Activated CD8-positive, alpha-beta memory T cell treated with anti-CD3 and anti-CD28 coated beads for 4 hours (primary cell): ENCODE results near the gene GALNT18.

Source experiments
- DNase-seq, 2 donors: peaks; one replicate each; pipeline ENCODE4 v3.0.0-alpha.2; 2020; ENCODE audit warnings: low read depth in 2 of 2

The GALNT18 gene

DNA sequence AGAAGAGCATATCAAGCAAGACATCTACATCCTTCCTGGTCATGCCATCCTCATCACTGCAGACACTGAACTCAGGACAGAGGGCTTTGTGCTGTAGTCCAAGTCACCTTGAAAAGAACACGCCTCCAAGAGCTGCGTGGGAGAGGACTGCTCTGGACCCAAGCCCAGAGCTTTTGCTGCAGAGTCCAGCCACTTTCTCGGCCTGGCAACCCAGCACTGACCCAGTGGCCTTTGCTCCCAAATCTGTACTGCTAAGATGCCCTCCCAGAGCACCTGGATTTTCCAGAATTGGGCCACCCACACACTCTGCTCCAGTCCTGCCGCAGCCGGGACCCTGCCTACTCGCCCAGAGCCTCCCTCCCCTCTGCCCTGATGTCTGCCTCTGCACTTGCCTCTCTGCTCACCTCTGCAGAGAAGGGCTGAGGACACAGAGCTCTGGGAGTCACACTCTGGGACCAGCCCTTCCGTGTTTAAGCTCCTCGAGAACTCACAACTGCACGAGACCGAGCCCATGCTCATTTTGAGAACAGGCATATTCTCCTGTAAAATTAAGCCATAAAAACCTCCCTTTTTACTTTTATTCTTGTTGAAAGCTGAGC lies 185.0 kb downstream of the GALNT18 start:
- no peak for DNase-seq

DNA sequence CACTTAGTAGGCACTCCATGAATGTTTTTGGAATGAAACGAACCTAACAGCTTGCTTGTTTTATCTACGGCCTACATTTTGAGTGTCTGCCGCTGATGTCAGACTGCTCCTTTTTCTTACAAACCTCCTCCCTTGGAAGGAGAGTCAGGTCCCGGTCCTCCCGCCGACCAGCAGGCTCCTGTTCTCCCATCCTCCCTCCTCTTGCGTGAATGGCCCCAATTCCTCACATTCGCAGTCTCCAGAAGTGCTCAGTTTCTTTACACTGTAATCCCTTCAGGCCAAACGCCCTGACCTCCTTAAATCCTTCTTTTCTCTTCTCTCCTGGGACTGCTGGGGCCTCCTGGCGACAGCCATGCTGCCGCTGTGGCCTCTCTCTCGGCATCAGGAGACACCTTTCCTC lies 186.2 kb downstream of the GALNT18 start:
- DNase-seq = no peak

DNA sequence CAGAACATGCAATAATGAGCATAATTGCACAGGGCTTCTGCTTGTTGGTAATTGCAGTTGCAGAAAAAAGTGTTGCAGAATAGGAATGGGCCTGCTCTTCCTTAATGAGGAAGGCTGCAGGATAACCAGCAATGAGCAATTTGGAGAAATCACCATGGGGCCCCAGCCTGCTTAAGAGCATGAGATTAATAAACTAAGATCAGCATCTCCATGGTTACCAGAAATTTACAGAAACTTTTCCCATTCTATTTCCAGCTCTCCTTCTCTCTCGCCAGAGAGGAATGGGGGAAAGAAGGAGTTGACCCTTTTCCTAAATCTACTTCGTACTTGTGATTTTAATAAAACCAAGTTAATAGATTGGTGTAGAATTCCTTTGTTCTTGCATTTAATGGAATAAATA lies 187.8 kb downstream of the GALNT18 start:
- no peak for DNase-seq

DNA sequence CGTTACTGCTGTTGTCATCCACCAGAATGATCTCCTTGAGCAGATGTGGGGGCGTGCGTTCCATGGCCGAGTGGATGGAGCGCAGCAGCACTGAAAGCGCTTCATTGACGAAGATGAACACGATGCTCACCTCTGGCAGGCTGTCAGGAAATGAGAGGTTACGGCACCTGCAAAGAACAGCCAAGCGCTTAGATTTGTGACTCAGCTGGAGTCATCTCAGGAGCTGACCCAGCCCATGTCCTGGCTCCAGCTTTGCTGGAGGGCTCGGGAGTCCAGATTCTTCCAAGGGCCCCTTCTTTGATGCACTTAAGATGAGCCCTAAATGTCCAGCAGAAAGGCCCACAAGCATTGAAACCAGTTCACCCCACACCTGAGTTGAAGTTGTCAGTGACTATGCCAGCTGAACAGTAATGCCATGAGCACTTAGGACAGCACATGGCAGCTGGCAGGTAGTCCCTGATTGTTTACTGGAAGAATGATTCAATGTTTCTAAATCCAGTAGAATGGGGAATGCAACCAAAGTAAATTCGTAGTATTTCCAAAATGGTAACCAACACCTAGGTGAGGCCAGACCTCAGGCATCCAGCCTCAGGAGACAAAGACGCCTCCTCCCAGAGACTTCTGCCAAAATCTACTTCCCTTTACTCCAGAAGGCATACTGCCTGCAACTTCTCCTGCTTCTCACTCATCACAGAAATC lies 189.0 kb downstream of the GALNT18 start:
- DNase-seq = no peak

DNA sequence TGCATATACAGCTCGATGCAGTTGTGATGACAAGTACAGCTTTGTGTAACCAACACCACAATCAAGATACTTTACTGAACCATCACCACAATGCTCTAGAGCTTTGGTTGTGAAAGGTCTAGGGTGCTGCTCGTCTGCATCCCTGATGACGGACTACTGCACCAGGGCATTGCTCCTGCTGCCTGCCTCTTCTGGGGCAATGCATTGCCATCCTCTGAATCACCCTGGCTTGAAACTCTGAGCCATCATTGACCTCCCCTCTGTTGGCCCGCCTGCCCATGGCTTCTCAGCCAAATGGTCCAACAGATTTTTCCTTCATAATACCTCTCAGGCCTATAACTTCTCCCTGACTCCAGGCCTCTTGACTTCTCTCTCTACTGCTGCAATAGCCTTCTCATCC lies 191.4 kb downstream of the GALNT18 start:
- DNase-seq = no peak

DNA sequence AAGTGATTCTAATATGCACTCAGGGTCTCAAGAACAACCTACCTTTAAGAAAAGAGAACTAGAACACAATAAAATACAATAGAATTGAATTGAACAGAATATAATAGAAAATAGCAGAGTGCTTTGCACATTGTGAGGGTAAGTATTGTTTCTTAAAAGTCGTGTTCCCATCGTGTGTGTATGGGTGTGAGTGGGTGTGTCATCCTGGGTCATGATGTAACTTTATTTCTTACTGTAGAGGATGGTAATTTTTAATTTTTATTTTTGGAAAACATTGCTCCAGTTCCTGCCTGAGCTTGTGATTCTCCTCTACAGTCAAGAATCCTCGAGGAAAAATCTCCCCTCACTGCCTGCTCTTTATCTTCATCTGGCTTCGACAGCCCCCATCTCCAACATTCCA lies 193.1 kb downstream of the GALNT18 start:
- no peak for DNase-seq

DNA sequence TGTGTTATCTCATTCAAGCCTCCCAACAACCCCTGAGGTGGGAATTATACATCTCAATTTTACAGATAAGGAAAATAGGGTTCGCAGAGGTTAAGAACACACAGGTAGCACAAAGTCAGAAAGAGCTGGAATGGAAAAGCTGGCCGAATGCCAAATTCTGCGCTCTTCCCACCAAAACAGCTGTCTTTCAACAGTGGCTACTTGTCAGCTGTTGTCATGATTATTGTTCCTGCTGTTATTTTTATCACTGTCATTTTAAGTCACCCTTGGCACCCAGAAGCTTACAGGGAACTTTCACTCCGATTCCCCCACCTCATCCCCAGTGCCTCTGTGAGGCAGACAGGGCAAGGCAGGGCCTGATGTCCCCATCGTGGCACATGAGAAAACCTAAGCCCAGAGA lies 194.3 kb downstream of the GALNT18 start:
- DNase-seq = no peak

DNA sequence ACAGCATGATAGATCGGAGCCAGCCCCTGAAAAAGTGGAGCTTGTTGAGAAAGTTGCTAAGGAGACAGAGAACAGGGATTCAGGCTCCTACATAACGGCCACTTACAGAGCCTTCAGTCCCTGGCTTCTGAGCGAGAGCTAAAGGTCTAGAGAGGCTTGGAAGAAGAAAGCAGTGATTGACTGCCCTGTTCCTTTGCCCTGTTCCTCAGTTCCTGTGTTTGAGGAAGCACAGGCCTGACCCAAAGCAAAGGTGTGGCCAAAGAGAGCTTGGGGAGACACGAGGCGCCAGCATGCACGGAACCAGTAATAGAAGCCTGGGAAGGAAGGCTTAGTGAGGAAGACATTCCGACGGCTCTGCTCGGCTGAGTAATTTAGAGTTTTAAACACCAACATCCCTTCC lies 194.7 kb downstream of the GALNT18 start:
- no peak for DNase-seq

DNA sequence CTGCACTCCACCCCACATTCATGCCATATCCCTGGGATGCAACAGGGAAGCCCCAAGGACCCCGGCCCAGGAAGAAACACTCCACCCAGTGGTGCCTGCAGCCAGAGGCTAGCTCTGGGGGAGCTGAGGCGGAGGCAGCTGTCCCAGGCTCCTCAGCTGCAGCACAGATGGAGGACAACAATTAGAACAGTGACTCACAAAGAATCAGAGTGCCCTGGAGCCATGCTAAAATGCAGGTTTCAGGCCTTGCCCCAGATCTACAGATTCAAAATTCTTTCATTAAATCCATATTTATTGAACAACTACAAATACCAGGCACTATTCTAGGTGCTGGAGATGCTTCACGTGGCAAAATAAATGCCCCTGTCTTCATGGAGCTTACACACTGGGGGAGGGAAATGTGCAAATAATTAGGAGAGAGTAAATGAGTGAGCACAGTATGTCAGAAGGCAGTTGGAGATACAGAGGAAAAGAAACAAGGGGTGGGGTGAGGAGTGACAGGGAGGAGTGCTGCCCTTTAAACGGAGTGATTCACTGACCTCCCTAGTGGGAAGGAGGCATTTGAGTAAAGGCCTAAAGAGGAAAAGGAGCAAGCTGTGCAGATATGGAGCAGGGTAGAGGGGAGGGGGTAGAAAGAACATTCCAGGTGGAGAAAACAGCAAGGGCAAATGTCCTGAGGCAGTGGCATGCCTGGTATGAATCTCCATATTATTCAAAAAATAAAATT lies 195.4 kb downstream of the GALNT18 start:
- DNase-seq = no peak

DNA sequence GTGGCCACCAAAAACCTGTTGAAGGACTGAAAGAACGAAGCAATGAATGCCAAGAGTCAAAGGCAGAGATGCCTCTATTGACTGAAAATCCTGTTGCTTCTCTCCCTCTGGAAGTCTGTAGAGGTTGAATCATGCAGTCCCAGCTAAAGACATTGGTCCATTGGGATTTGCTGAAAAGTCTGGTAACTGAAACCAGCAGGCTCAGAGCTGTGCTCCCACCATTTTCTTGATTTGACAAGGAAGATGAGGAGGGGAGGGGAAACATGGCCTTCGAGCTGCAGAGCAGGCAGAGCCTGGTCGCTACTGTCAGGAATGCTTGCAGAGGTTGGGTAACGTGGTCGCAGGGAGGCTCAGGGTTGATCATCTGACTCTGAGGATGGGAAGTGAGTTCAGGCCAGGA lies 196.0 kb downstream of the GALNT18 start:
- DNase-seq = no peak

DNA sequence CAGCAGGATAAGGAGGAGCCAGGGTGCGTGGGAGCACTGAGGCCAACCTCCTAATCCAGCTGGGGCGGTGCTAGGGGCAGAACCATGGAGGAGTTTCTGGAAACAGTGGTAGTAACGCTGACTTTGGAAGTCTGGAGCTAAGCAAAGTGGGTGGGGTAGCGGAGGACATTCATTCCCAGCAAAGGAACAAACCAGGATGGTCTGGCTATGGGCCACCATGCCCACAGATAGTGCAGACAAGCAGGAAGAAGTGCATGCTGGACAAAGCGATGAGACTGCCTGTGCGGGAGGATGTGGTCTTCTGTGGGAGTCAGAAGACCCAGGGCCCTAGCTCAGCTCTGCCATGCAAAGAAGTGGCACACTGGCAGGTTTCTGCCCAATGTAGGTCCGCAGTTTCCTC lies 197.1 kb downstream of the GALNT18 start:
- DNase-seq = no peak

DNA sequence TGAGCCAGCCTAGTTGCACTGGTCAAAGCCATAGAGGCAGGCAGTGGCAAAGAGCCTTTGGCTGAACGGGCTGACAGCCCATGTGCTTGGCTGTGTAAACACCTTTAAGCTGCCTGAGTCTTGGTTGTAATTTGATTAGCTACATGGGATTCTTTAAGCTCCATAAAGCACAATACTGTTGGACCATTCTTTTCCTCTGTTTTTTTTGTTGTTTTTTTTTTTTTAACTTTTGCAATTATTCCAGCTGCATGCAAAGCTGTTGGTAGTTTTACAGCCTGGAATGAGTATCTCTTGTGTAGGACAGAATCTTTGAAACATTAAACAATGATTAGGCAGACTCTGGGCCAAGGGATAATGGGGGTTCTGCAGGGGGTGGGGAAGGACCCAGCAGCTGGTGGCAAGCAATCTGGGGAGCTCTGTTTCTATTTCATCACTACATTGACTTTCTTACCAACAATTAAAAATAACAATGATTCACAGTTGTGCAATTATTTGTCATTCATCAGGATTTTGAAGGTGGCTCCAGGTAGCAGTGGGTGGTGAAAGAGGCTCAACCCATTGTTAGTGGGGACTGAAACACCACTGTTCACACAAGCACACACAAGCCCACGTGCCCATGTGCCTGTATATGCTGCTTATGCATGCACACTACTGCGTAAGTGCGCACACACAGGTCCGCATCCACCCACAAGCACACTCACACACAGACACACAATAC lies 199.2 kb downstream of the GALNT18 start:
- no peak for DNase-seq

DNA sequence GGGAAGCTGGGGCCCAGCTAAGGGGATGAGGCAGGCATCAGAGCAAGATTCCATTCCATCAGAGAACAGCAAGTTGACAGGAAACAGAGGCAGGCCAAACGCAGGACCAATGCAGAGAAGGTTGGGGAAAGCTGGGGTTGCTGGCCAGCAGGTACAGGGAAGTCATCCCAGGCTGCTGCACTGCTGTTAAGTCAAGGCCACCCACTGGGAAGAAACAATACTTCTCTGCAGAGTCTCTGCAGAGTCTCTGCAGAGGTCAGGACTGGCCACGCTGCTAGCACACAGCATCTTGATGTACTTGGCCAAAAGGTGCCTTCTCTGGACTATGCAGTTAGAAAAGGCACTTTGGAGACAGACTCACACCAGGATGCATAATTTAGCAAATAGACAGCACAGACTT lies 200.3 kb downstream of the GALNT18 start:
- no peak for DNase-seq

DNA sequence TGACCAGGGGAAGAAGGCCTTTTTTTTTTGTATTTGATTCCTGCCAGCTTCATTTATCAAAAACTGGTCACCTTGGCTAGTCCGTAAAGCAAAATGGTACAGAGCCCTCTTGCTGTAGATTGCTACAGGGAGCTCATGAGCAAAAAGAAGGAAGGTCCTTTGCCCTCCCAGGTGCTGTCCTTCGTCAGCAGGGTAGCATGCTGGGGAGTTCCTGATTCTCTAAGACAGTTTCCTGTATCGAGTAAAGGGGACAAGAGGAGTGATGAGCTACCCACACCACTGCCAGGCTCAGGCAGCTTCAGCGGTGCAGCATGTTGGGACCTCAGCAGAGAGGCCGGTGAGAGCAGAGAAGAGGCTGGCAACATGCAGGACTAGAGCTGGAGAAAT lies 200.9 kb downstream of the GALNT18 start:
- DNase-seq = no peak

DNA sequence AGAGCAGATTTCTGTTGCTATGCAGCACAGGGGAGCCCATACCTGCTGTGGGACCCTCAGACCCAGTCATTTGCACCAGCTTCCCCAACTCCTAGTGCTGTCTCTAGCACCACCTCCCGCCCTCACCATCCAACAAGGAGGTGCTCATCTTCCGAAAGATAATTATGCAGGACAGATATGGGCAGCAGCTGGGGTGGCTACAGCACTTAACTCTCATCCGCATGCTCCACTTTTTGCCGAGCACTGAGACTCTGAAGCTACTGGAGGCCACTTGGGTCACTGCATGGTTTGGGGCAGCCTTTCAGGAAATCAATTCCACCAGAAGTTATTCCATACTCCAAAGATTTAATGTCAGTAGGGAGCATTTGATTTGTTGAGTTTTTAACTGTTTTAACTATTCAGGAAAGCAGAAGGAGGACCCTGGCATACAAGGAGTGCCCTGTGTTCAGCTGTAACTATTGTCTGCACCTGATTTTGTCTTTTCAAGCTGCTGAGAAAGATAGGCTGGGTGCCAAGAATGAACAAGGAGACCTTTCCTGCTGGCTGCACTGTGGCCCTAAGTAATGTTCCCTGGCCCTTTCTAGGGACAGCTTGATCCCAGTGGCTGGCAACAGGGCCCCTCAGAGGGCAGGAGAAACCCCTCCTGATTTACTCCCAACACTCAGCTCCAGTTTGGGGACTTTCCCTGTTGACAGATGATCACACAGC lies 201.5 kb downstream of the GALNT18 start:
- DNase-seq = no peak

DNA sequence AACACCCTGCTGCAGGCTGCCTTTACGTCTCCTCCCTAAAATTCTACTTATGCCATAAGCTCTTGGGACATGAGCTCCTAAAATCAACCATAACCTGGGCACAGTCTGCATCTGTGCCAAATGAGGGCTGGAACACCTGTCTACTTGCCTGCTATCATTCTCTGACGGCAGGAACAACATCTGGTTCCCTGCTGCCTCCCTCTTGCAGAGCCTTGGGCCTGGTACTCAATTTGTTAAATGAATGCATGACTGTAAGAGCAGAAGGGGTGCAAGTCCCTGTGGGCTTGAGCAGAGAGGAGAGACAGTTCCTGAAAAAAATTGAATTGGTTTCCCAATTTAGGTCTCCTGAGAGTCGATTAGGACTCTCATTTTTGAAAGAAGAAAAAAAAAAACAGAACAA lies 202.1 kb downstream of the GALNT18 start:
- no peak for DNase-seq

DNA sequence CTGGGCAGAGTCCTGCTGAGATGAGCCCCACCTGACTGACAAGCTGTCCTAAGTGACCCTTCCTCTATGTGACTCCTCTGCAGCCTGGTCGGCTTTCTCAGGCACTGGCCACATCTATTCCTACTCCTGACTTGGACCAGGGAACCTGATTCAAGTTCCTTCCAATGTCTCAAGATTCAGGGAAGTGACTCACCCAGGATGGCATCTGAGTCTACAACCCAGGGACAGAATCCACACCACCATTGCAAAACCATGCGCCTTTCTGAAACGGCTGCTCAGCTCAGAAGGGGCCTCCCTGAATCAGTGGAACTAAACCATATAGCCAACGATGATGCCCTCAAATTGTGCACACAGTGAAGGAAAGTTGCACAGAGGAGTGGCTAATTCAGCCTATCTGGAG lies 204.9 kb downstream of the GALNT18 start:
- no peak for DNase-seq

DNA sequence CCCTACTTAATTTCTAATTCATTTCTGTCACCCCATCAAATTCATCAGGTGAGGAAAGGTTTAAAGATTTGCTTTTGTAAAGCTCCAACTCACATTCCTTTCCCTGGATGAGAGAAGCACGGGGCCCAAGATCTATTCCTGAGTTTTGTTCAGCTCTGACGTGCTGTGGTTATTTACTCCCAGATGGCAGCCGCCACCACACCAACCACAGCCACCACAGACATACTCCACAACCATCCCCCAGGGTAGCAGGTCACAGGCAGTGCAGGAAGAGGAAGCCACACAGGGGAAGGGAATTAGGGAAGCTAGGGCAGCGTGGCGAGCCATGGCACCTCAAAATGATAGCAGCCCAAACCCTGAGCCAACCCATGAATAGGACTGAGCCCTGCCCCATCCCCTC lies 205.3 kb downstream of the GALNT18 start:
- DNase-seq = no peak

DNA sequence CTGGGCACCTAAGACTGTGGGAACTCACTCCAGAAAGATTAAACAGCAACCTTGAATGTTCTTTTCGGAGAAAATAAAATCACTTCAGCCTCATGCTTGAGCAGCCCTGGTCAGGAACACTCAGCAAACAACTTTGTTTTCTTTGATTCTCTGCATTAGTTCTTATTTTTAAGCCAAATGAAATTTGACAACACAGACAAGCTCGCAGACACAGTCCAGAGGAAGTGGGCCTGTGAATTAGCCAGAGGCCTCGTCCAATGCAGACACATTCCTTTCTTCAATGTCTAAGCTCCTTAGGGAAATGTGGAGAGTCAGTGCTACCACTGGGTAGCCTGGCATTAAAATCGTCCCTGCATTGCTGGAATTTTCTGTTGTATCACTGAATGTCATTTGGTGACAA lies 205.9 kb downstream of the GALNT18 start:
- no peak for DNase-seq

DNA sequence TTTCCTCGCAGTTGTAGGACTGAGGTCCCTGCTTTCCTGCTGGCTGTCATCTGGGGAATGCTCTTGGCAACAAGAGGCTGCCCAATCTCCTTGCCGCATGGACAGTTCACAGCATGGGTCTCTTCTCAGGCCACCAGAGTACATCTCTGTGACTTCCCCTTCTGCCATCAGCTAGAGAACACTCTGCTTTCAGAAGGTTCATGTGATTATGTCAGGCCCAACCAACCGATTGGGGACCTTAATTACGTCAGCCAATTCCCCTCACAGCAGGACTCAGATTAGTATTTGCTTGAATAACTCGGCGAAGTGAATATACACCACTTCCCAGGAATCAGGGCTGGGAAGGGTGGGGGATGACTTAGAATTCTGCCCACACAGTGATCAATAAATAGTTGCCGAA lies 206.8 kb downstream of the GALNT18 start:
- no peak for DNase-seq

DNA sequence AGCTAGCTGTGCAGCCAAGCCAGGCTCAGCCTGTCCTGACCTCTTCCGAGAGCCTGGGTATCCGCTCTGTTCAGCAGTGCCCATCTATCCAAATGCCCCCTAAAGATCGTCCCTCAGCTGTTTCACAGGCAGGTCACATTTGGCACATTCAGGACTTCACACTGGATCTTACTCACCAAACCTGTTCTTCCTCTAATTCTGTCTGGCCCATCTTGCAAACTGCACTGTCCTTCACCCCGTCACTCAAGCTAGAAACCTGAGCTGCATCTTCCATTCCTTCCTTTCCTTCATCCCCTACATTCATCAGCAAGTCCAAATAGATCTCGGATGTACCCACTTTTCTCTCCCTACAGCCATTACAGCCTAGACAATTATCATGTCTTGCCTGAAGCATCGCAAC lies 208.0 kb downstream of the GALNT18 start:
- no peak for DNase-seq

DNA sequence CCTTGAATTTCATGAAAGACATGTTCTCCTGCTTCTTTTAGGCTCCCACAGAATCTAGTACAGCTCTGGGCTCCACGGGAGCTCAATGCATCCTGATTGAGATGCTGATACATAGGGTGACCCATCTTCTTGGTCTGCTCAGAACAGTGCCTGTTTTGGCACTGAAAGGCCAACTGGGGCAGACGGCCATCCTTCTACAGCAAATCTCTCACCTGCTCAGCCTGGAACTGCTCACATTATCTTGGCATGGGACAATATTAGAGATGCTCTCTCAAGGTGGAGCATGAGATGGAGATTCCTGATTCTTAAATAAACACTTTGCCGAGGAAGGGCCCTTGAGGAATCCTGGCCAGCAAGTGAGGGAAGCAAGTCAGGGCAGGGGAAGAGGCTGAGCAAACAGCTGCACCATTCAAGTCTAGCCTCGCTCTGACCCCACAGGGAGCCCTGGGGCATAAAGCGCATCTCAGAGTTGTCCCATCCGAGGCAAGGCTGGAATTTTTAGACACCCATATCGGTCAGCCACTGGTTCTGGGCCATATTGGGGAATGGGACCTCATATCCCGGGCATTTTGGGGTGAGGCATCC lies 210.3 kb downstream of the GALNT18 start:
- no peak for DNase-seq
